Anterior cingulate cortex (tissue), 58 donors: ENCODE measurements around the gene TRIM59.

Experiments used
- DNase-seq, 58 donors: peaks; one replicate each; lab custom pipeline; 2025; lab: John Stamatoyannopoulos, UW

TRIM59 gene

GRCh38 chr3:160449636-160450598 is at the start of gene TRIM59:
Gene TRIM59 (minus strand): TSS chr3:160449786. CDS start chr3:160439183, 10,603 bp downstream.
- peak in 50 of 58 donors; percentile 12 to 87 (median 61) for DNase-seq

DNA sequence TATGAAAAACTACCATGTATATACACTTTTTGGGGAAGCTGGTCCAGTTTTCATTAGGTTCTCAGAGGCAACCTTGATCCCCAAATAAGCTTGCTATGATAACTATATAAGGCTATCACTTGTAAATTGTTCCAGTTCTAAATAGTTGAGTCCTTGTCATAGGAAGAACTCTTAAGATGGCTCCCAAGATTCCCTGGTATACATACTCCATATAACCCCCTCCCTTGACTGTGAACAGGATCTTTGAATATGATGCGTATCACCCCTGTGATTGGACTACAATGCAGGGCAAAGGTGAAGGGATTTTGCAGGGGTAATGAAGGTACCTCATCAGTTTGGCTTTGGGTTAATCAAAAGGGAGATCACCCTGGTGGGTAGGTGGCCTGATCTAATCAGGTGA is 48.6 kb upstream of the TRIM59 start:
- no peak for DNase-seq

GRCh38 chr3:160490166-160490565 is 40.6 kb upstream of the TRIM59 start:
- DNase-seq: no peak

DNA sequence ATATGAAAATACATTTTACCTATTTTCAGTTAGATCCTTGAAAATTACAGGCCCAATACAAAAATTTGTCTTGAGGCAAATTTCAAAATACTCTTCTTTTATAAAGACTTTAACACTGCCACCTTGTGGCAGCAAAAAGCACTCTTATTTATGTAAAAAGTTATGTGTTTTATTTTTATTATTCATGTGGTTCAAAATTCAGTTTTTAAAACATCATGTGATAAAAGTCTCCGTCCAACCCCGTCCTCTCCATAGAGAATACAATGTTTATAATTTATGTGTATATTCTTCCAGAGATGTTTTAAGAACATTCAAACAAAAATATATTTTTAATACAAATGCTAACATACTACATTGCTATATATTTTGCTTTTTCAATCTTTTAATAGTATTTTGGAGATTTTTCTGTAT is 36.9 kb upstream of the TRIM59 start:
- DNase-seq: peak in 1 of 58 donors; percentile 32

DNA sequence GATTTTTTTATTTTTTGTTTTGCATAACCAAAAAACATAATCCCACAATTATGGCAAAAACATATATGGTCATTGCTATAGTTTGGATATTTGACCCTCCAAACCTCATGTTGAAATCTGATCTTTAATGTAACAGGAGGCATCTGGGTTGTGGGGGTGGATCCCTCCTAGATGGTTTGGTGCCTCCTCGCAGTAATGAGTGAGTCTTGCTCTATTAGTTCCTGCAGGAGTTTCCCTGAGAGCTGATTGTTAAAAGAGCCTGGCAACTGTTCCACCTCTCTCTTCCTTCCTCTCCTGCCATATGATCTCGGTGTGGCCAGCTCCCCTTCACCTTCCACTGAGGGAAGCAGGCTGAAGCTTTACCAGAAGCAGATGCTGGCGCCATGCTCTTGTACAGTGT is 33.2 kb upstream of the TRIM59 start:
- no peak for DNase-seq

- DNase-seq: no peak
These were observed 32.3 kb upstream of the TRIM59 start for GRCh38 chr3:160481856-160482255.

- no peak for DNase-seq
These were observed 31.3 kb upstream of the TRIM59 start for GRCh38 chr3:160480931-160481330.

- no peak for DNase-seq
These were observed 29.8 kb upstream of the TRIM59 start for GRCh38 chr3:160479376-160479775.

DNA sequence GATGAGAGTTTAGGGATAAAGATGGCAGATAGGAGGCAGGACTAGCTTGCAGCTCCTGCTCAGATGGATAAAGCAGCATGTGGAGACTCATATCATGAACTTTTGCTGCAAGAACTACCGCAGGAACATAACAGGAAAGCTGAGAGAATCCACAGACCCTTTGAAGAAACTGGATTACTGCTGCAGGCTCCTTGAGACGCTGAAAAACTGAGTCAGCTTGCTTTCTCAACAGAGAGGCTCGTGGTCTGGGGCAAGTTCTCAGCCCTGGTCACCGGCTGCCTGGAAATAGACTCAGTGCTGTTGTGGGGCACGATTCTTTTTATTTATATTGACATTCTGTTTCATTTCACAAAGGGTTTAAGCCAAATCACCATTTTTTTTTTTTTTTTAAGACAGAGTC is 28.8 kb upstream of the TRIM59 start:
- no peak for DNase-seq

- no peak for DNase-seq
These were observed 28.2 kb upstream of the TRIM59 start for GRCh38 chr3:160477750-160478149.

DNA sequence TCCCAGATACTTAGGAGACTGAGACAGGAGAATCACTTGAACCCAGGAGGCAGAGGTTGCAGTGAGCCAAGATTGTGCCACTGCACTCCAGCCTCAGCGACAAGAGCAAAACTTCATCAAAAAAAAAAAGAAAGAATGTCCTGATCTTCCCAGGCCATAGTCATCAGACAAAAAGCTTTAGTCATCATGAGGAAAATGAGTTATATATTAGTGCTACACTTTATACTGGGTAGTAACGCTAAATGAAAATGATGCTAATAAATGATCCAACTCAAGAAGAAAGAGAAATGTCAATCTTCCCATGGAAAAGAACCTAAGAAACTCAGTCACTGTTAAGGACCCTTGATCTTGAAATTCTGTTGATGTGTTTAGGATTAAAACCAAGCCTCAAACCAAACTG is 26.3 kb upstream of the TRIM59 start:
- no peak for DNase-seq

GRCh38 chr3:160475153-160475552 is 25.6 kb upstream of the TRIM59 start:
- no peak for DNase-seq

DNA sequence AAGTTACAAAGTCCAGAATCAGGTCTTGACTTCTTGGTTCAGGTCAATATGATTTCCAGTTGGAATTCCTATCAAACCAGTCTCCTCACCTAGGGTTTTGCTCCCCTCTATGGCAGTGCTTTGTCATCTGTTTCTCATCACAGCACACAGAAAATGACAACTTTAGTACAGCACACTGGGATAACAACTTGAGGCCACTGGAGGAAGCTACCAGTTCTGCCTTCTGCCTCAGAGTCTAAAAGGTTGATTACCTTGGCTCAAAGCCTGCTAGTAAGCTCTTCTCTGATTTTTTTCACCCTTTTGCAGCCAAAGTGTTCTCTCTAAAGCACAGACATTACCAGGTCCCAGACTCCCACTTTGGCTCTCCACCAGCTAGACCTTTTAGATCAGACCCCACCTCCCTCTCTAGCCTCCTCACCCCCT is 24.8 kb upstream of the TRIM59 start:
- no peak for DNase-seq

DNA sequence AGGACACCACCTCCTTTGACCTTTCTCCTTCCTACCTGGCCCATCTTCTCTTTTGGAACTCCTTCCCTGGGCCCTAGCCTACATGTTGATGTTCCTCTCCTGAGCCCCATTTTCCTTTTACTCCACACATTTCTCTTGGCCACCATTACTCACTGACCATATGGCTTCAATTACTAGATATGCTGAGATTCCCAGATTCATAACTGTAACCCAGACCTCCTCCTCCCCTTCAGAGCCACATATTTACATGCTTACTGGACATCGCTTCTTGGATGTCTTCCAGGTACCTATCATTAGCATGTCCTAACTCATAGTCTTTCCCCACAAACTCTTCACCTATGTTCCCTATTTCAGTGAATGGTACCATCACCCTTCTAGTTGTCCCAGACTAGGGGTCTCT is 24.4 kb upstream of the TRIM59 start:
- no peak for DNase-seq

DNA sequence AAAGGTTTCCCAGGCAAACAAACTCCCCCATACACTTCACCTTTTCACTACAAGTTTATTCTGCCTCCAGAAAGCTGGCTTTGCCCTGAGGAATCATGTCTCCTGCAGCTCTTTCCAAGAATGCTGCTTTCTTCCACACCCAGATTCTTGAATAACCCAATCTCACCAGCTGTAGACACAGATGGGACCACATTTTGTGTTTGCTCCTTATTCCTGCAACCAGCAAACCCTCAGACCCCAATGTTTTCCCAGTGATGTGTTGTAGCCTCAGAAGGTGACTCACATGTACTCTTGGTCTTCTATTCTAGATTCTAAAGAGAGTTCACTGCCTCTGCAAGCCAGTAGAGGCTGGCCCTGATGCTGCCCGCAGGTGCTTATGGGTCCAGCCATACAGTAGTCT is 23.6 kb upstream of the TRIM59 start:
- no peak for DNase-seq

DNA sequence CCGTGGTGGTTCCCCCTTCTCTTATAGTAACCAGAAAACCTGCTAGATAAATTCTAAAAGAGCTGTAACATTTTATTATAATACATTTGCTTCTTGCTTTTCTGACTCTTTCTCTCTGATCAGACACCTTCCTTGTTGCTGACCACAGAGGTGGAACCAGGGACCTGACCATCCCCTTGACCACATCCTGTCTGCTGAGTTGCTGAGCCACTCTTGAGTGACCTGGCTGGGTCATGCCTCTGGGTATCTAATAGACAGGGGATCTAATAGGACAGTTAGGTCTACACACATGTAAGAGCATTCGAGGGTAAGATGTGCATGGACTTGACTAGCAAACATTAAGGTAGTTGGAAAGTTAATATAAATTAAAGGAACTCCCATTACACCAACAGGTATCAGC is 22.8 kb upstream of the TRIM59 start:
- no peak for DNase-seq

DNA sequence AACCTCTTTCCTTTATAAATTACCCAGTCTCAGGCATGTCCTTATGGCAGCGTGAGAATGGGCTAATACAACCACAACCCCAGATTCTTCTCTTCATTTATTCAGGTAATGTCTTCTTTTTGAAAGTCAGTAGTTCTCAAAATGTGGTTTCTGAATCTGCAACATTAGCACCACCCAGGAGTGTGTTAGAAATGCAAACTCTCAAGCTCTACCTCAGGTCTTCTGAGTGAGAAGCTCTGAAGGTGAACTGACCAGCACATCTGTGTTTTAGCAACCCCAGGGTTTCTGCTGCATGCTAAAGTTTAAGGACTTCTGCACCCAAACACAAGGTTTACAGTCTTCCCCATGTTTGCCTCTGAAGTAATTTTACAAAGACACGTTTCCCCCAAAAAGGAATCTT is 22.3 kb upstream of the TRIM59 start:
- no peak for DNase-seq

GRCh38 chr3:160470181-160470580 is 20.6 kb upstream of the TRIM59 start:
- DNase-seq: no peak

DNA sequence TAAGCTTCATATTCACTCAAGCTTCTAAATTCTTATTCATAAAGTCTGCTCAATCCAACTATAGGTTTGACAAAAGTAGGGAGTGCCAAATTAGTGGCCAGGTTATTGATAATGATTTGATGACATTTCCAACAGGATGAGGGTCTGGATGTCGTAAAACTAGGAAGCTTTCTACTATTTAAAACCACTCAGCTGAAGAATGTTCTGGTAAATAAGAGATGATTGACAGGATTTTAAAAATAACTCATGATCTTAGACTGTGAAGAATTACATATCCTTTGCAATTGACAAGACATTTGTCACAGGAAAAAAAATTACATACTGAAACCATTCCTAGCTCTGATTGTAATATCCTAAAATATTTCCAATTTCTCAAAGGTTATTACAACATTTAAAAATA is 15.4 kb upstream of the TRIM59 start:
- no peak for DNase-seq

GRCh38 chr3:160464321-160464720 is 14.7 kb upstream of the TRIM59 start:
- peak in 37 of 58 donors; percentile 3 to 84 (median 40) for DNase-seq

DNA sequence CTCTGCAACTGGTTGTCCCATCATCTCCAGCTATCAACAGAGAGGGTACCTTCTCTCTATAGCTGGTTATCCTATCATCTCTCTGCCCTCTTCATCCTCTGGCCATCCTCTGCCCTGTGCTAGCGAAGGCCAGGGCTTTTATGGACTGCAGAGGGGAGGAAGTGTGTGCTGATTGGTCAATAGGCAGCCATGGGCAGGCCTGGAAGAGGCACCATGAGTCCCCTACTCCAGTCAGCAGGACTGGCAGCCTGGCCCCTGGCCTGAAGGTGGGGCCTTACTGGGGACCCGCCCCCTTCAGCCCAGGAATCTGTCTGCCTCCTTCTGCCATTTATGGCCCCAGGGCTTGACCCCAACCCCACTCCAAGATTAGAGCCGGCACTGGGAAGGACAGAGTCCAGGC is 10.4 kb upstream of the TRIM59 start:
- DNase-seq: no peak

DNA sequence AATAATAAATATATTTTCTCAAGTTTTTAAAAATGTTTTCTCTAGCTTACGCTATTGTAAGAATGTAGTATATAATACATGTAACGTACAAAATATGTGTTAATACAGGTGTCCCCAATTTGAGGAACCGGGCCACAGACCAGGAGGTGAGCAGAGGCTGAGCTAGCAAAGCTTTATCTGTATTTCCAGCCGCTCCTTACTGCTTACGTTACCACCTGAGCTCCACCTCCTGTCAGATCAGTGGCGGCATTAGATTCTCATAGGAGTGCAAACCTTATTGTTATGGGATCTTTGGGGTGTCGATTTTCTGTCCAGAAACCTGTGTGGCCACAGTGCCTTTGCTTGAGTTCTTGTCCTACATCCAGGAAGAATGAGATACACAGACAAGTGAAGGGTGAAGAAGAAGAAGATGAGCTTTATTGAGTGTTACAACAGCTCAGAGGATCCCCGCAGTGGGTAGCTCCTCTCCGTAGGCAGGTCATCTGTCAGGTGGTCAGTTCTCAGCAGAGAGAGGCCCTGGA is 9.9 kb upstream of the TRIM59 start:
- no peak for DNase-seq
